HCT116 (cell line): ENCODE results near the gene PDGFA. TPM values are rescaled to one million over a fixed set of nuclear protein-coding genes. Genes with fewer than 3 reads are reported as not detected.

Source experiments
- ATAC-seq: fragments of 200-7000 bp; cut with Tn5 transposase; 2 replicates; pipeline ENCODE4 v1.9.1; 2020; ENCODE audit warnings: mild to moderate bottlenecking, moderate library complexity
- BruUV-seq: library from RNA; stranded (reverse); fragments of 400-500 nt; replicated peaks from 2 replicates; lab custom pipeline; 2021; lab: Mats Ljungman, UMichigan
- CTCF ChIA-PET: fragments of 300-600 bp; sonication (Branson Sonifier 250); formaldehyde crosslinking; loops from one replicate; lab custom pipeline; 2021; ENCODE audit warnings: antibody characterized with exemption; lab: Charles Lee
- POLR2A ChIA-PET: fragments of 300-600, 350-600 bp; sonication (Branson Sonifier 250); formaldehyde crosslinking; loops from one replicate; lab custom pipeline; 2021; ENCODE audit warnings: antibody characterized with exemption; lab: Charles Lee
- RAD21 ChIA-PET, 2 experiments: fragments of 300-600 bp; sonication (Branson Sonifier 250); formaldehyde crosslinking; loops; one replicate each; lab custom pipeline; 2023; ENCODE audit warnings: low total read pairs in 2 of 2; ENCODE audit not compliant: uncharacterized antibody in 2 of 2, unreplicated experiment in 2 of 2, low non-redundant PET in 1 of 2; lab: Charles Lee
- DNase-seq: peaks from one replicate; pipeline ENCODE4 v3.0.0-alpha.2; 2010; ENCODE audit warnings: low read depth, low spot score
- H2AFZ ChIP-seq: fragments of 200-600 bp; shearing (Covaris generic), sonication (generic); 2 replicates; pipeline ENCODE4 v1.6.1; 2017; ENCODE audit warnings: low read depth, mixed run types, mixed read lengths, antibody characterized with exemption, low read length; ENCODE audit not compliant: poor library complexity, severe bottlenecking
- H3K27ac ChIP-seq: 2 replicates; pipeline ENCODE4 v1.5.1; 2012; ENCODE audit warnings: low read depth, low read length
- H3K27me3 ChIP-seq: fragments of 200-600 bp; sonication (generic); 2 replicates; pipeline ENCODE4 v1.6.1; 2016; ENCODE audit warnings: mixed run types, low read length, mixed read lengths; ENCODE audit not compliant: insufficient read depth
- H3K36me3 ChIP-seq, 2 experiments: fragments of 200-500 bp in 1 of 2; fragments of 200-600 bp in 1 of 2; sonication (Bioruptor generic) in 1 of 2; sonication (generic) in 1 of 2; 2 replicates each; pipeline versions ENCODE4 v1.5.1 to v1.6.1; 2014 to 2016; ENCODE audit warnings: low read length in 2 of 2, inconsistent platforms in 1 of 2, mixed read lengths in 1 of 2, mixed run types in 1 of 2; ENCODE audit not compliant: insufficient read depth in 2 of 2, control insufficient read depth in 1 of 2
- H3K4me1 ChIP-seq, 2 experiments: fragments of 200-600 bp in 1 of 2; sonication (generic) in 1 of 2; 2 replicates each; pipeline versions ENCODE4 v1.5.1 to v1.6.1; 2012 to 2017; ENCODE audit warnings: low read length in 2 of 2, inconsistent platforms in 1 of 2, mild to moderate bottlenecking in 1 of 2, mixed read lengths in 1 of 2, mixed run types in 1 of 2, moderate library complexity in 1 of 2; ENCODE audit not compliant: insufficient read depth in 2 of 2, control insufficient read depth in 1 of 2
- H3K4me2 ChIP-seq: fragments of 200-600 bp; sonication (generic); 2 replicates; pipeline ENCODE4 v1.6.1; 2017; ENCODE audit warnings: mixed run types, low read length, mixed read lengths
- H3K4me3 ChIP-seq, 2 experiments: fragments of 200-600 bp in 1 of 2; sonication (generic) in 1 of 2; replicated peaks in 1 of 2; 2 replicates each; pipeline ENCODE4 v1.5.1; 2011 to 2016; ENCODE audit warnings: low read length in 2 of 2, control low read depth in 1 of 2, low read depth in 1 of 2, mild to moderate bottlenecking in 1 of 2, mixed read lengths in 1 of 2, mixed run types in 1 of 2
- H3K79me2 ChIP-seq: fragments of 200-600 bp; sonication (generic); 2 replicates; pipeline ENCODE4 v1.6.1; 2017; ENCODE audit warnings: mild to moderate bottlenecking, mixed run types, low read length, moderate library complexity, mixed read lengths; ENCODE audit not compliant: insufficient read depth
- H3K9ac ChIP-seq: fragments of 200-600 bp; sonication (generic); 2 replicates; pipeline ENCODE4 v1.6.1; 2016; ENCODE audit warnings: low read length, mixed read lengths
- H3K9me2 ChIP-seq: fragments of 200-600 bp; sonication (generic), shearing (Covaris generic); 2 replicates; pipeline ENCODE4 v1.6.1; 2017; ENCODE audit warnings: mixed run types, mild to moderate bottlenecking, moderate library complexity; ENCODE audit not compliant: insufficient read depth
- H3K9me3 ChIP-seq, 2 experiments: fragments of 200-500 bp in 1 of 2; fragments of 200-600 bp in 1 of 2; sonication (Bioruptor generic) in 1 of 2; sonication (generic) in 1 of 2; 2 replicates each; pipeline ENCODE4 v1.6.1; 2014 to 2017; ENCODE audit warnings: low read length in 2 of 2, mixed read lengths in 2 of 2, inconsistent platforms in 1 of 2, low read depth in 1 of 2, mild to moderate bottlenecking in 1 of 2, mixed run types in 1 of 2, moderate library complexity in 1 of 2; ENCODE audit not compliant: control insufficient read depth in 1 of 2, insufficient read depth in 1 of 2
- H4K20me1 ChIP-seq: fragments of 200-600 bp; sonication (generic), shearing (Covaris generic); 2 replicates; pipeline ENCODE4 v1.6.1; 2017; ENCODE audit warnings: mixed run types, mild to moderate bottlenecking, moderate library complexity; ENCODE audit not compliant: insufficient read depth
- ELF1 ChIP-seq: IDR thresholded peaks from 2 replicates; pipeline ENCODE4 v1.6.1; 2012; ENCODE audit warnings: low read depth, borderline replicate concordance
- EZH2 ChIP-seq: fragments of 200-600 bp; sonication (generic); IDR thresholded peaks from 2 replicates; pipeline ENCODE4 v1.6.1; 2017; ENCODE audit warnings: antibody characterized with exemption, mixed run types
- FOSL1 ChIP-seq: IDR thresholded peaks from 2 replicates; pipeline ENCODE4 v1.6.1; 2012; ENCODE audit warnings: low read depth
- JUND ChIP-seq: IDR thresholded peaks from 2 replicates; pipeline ENCODE4 v1.6.1; 2012
- MAX ChIP-seq: IDR thresholded peaks from 2 replicates; pipeline ENCODE4 v1.6.1; 2012
- POLR2A ChIP-seq: IDR thresholded peaks from 2 replicates; pipeline ENCODE4 v1.7.0; 2011; ENCODE audit warnings: borderline replicate concordance; ENCODE audit not compliant: insufficient read depth, insufficient read length; ENCODE audit errors: extremely low read depth
- POLR2AphosphoS5 ChIP-seq: IDR thresholded peaks from 2 replicates; pipeline ENCODE4 v1.6.1; 2011; ENCODE audit warnings: mild to moderate bottlenecking, low read depth, low read length, moderate library complexity
- REST ChIP-seq: IDR thresholded peaks from 2 replicates; pipeline ENCODE4 v1.6.1; 2012; ENCODE audit warnings: low read depth
- SIN3A ChIP-seq: IDR thresholded peaks from 2 replicates; pipeline ENCODE4 v1.6.1; 2012; ENCODE audit warnings: low read depth
- TCF7L2 ChIP-seq: IDR thresholded peaks from 2 replicates; pipeline ENCODE4 v1.7.0; 2011; ENCODE audit warnings: borderline replicate concordance, inconsistent platforms; ENCODE audit not compliant: insufficient read depth, insufficient read length; ENCODE audit errors: extremely low read depth
- YY1 ChIP-seq: IDR thresholded peaks from 2 replicates; pipeline ENCODE4 v1.6.1; 2011; ENCODE audit warnings: low read length, low read depth, moderate library complexity, mild to moderate bottlenecking; ENCODE audit not compliant: insufficient replicate concordance; ENCODE audit errors: extremely low read depth
- ZFX ChIP-seq: fragments of 450-650 bp; IDR thresholded peaks from 2 replicates; pipeline ENCODE4 v1.6.1; 2017
- ZNF274 ChIP-seq: fragments of 200-500 bp; sonication (Bioruptor generic); IDR thresholded peaks from 2 replicates; pipeline ENCODE4 v1.6.1; 2014; ENCODE audit warnings: mild to moderate bottlenecking, low read depth, low read length, inconsistent platforms
- intact Hi-C: fragments of 100-400 bp; cut with micrococcal nuclease; formaldehyde crosslinking; loops from 2 replicates; pipeline ENCODE4 v1.10.0; 2022
- total RNA-seq: library from RNA; stranded (reverse); gene quantifications from one replicate; pipeline ENCODE4 v1.2.1, GENCODE V29; 2021; ENCODE audit not compliant: unreplicated experiment

The PDGFA gene
- total RNA-seq, 1 experiment from 2014 or later = 44.7 TPM

GRCh38 chr7:490461-491291 is 29.0 kb downstream of the PDGFA start:
- no peaks in the 10 kb centered on the region for H3K9me2 ChIP-seq
- BruUV-seq = no TSS peak
- DNase-seq = no peak
- H3K27me3 ChIP-seq = peaks cover 14% of the 10 kb centered on the region; the same call in 1 of the 2 replicates
- CTCF ChIA-PET = no interaction called here
- RAD21 ChIA-PET = no interaction called here
- H4K20me1 ChIP-seq = no peaks in the 10 kb centered on the region
- H3K79me2 ChIP-seq = no peaks in the 10 kb centered on the region
- TF ChIP-seq SIN3A = no peak
- no peak for TF ChIP-seq POLR2A
- no peak for TF ChIP-seq ZNF274
- TF ChIP-seq ELF1 = no peak
- no peak for TF ChIP-seq TCF7L2
- TF ChIP-seq MAX = no peak
- no peak for TF ChIP-seq ZFX
- TF ChIP-seq FOSL1 = no peak
- TF ChIP-seq EZH2 = no peak
- TF ChIP-seq REST = no peak
- no peak for TF ChIP-seq YY1
- TF ChIP-seq POLR2AphosphoS5 = no peak
- TF ChIP-seq JUND = no peak
- H3K9ac ChIP-seq = no peak overlapping the region
- H3K4me3 ChIP-seq = no peak overlapping the region
- ATAC-seq = no peak
- H2AFZ ChIP-seq = no peak overlapping the region
- no peak overlapping the region for H3K27ac ChIP-seq
- POLR2A ChIA-PET = no interaction called here
- intact Hi-C loops = no loop called here
- no peaks in the 10 kb centered on the region for H3K9me3 ChIP-seq
- no peak overlapping the region for H3K4me2 ChIP-seq
- no peaks in the 10 kb centered on the region for H3K36me3 ChIP-seq
- H3K4me1 ChIP-seq = no peaks in the 10 kb centered on the region; a peak in 1 of 4 replicates
